HUES48 (cell line): ENCODE measurements around the gene RHOC.

Source experiments
- H3K27ac ChIP-seq: one replicate; pipeline ENCODE4 v1.7.0; 2013; ENCODE audit warnings: low read depth, low read length, inconsistent platforms
- H3K27me3 ChIP-seq: 2 replicates; pipeline ENCODE4 v1.6.1; 2013; ENCODE audit warnings: mild to moderate bottlenecking, low read length; ENCODE audit not compliant: control insufficient read depth, insufficient read depth
- H3K36me3 ChIP-seq: 2 replicates; pipeline ENCODE4 v1.6.1; 2013; ENCODE audit warnings: low read length; ENCODE audit not compliant: control insufficient read depth, insufficient read depth
- H3K4me1 ChIP-seq: 2 replicates; pipeline ENCODE4 v1.6.1; 2013; ENCODE audit warnings: mild to moderate bottlenecking, low read length; ENCODE audit not compliant: control insufficient read depth, insufficient read depth
- H3K4me3 ChIP-seq: 2 replicates; pipeline ENCODE4 v1.5.1; 2013; ENCODE audit warnings: mild to moderate bottlenecking, low read depth, low read length
- H3K9ac ChIP-seq: 2 replicates; pipeline ENCODE4 v1.6.1; 2013; ENCODE audit warnings: mild to moderate bottlenecking, low read depth, low read length, moderate library complexity
- H3K9me3 ChIP-seq: 2 replicates; pipeline ENCODE4 v1.6.1; 2013; ENCODE audit warnings: low read length; ENCODE audit not compliant: control insufficient read depth, insufficient read depth

Gene RHOC

DNA sequence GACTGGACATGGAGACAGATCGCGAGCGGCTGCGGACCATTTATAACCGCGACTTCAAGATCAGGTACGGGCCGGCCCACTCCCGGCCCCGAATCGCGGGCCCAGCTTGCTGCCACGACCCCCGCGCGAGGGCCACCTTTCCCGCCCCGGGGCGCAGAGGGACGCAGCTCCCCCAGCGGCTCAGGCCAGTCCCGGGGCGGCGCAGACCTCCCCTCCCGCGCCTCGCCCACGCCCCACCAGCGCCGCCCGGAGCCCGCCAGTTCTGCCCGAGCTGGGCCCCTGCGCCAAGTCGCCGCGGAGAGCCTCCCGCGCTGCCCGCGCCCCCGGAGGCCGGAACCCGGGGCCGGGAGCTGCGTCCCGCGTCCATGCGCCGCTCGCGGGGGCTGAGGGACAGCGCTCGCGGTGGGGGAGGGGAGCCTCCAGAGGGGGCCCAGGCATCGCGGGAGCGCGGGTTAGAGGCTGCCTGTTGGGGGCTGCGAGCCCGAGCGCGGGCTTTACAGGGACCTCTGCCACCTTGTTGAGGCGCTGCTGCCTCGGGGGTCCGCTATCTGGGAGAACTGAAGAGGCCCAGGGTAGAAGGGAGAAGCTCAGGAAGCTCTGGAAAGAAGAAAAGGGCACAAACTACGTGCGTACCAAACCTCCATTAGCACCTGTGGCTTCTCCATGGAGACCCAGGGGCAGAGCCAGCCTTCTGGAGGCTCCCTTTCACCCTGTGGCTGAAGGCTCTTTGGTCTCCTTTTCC, 31.8 kb downstream of the RHOC start:
- Histone ChIP-seq H3K9me3 (no peaks in the 10 kb centered on the region), H3K27ac (peak overlapping the region; percentile 87), H3K4me1 (peaks cover 40% of the 10 kb centered on the region), H3K36me3 (peaks cover 14% of the 10 kb centered on the region), H3K27me3 (peaks cover 19% of the 10 kb centered on the region), H3K4me3 (peak overlapping the region; percentile 91), H3K9ac (peak overlapping the region; percentile 76)

DNA sequence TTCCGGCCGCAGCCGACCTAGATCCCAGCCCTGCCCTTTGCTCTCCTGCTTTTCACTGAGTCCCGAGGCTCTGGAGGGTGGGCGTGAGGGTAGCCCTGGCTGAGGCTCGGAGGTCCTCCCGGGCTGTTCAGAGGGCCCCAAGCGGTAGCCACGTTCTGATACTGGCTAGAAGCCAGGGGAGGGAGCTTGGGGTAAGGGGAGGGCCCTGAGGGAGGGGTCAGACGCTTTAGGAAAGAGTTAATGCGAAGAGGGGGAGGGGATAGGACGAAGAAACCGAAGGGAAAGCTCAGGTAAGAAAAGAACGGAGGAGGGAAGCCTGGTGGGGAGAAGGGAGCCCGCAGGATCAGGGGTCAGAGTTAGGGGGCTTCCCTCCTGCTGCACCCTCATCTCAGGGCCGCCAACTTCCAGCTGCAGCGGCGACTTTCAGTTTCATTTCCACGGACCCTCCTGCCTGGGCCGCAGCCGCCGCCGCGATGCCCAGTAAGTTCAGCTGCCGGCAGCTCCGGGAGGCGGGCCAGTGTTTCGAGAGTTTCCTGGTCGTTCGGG, 32.4 kb downstream of the RHOC start, which contains the start of gene MOV10:
Gene MOV10, plus strand, starts transcription at position 220 of the 546 bp plus-strand sequence. Its CDS starts 254 bp downstream, at position 474.
- no peaks in the 10 kb centered on the region for H3K9me3 ChIP-seq
- H3K4me1 ChIP-seq, result peaks cover 40% of the 10 kb centered on the region
- H3K4me3 ChIP-seq, result peak within 1 kb of the TSS; percentile 91
- H3K36me3 ChIP-seq, result peaks cover 20% of the 10 kb centered on the region
- peak within 1 kb of the TSS; percentile 76 for H3K9ac ChIP-seq
- H3K27ac ChIP-seq, result peak within 1 kb of the TSS; percentile 87
- peaks cover 19% of the 10 kb centered on the region for H3K27me3 ChIP-seq

DNA sequence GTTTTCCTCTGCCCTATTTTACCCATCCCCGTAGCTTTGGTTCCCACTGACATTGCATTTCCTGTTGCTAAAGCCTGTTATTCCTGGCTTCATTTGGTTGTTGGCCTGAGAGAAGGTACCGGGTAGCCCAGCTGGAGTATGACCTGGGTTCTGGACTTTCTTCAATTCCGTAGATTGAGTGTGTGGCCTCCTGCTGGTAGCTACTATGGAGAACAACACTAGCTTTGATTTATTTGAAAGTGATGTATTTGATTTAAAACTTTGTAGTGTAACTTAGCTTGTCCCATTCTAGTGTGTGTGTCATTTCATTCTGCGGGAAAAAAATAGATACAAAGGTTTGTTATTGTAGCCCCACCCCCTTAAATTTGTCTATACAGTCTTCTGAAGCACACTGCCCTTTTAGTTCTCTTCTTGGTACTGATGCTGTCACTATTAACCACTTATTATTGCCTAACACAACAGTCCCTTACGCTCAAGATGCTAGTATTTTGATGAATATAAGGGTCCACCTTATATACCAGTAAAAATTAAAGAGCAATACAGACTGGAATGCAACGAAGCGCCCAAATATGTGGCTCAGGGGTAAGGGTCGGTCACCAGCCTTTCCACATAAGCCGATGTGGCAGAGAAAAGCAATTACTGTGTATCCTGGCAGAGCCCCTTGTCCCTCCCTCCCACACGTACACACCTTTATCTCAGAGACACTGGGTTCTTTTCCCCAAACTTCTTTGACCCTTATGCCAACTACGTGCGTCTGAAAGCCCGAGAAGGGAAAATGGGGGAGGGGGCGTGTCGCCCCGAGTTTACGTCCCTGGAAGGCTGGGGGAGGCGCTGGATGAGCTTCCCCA, 33.1 kb downstream of the RHOC start:
- H3K27me3 ChIP-seq, result peaks cover 19% of the 10 kb centered on the region
- H3K4me3 ChIP-seq, result peak overlapping the region; percentile 91
- H3K27ac ChIP-seq, result peak overlapping the region; percentile 87
- peaks cover 40% of the 10 kb centered on the region for H3K4me1 ChIP-seq
- H3K9me3 ChIP-seq, result no peaks in the 10 kb centered on the region
- peaks cover 27% of the 10 kb centered on the region for H3K36me3 ChIP-seq
- peak overlapping the region; percentile 76; the same call in 1 of the 2 replicates for H3K9ac ChIP-seq

DNA sequence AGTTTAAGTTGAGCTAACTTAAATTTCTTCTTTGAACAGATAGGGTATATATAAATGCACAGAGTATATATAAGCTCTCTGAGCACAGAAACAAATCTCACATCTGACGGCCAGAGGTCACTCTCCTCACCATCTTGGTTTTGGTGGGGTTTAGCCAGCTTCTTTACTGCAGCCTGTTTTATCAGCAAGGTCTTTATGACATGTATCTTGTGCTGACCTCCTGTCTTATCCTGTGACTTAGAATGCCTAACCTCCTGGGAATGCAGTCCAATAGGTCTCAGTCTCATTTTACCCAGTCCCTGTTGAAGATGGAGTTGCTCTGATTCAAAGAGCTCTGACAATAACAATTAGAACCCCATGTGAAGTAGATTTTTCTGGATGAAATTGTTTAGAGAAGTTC, 34.1 kb downstream of the RHOC start:
- Histone ChIP-seq H3K27me3 (peaks cover 19% of the 10 kb centered on the region), H3K4me3 (no peak overlapping the region), H3K9me3 (no peaks in the 10 kb centered on the region), H3K27ac (peak overlapping the region; percentile 74), H3K9ac (no peak overlapping the region), H3K36me3 (peaks cover 37% of the 10 kb centered on the region), H3K4me1 (peaks cover 40% of the 10 kb centered on the region)

DNA sequence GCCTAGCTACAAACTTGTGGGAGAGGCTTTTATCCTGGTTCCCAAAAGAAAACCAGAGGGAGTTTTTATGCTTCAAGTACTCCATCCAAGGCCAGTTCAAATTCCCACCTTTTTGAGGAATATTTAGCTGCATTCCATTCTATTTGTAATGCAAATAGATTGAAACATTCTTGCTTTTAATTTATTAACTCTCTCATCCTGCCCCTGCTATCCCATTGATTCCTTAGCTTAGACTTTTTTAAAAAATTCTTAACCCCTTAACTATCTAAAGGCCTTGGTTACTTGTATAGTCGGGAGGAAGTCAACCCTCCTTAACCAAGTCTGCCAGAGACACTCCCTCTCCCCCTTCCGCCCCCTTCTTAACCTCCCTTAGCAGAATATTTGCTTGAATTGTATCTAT, 34.9 kb downstream of the RHOC start:
- peak overlapping the region; percentile 83 for H3K27ac ChIP-seq
- H3K9ac ChIP-seq, result no peak overlapping the region
- H3K4me1 ChIP-seq, result peaks cover 40% of the 10 kb centered on the region

DNA sequence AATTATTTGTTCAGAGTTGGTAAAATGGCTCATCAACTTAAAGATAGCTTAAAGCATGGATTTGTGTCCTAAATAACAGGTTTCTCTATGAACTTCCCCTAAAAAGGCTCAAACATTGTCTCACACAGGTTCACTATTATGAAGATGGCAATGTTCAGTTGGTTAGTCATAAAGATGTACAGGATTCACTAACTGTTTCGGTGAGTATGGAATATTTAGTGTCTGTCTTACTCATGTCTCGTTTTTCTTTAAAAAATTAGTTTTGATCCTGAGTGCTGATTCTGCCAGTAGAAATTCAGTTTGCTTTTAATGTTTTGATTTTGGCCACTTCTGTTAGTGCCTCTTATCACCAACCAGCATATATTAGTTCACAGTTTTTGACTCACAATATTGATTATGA, 40.0 kb downstream of the RHOC start:
- no peaks in the 10 kb centered on the region for H3K27me3 ChIP-seq
- H3K4me3 ChIP-seq, result no peak overlapping the region
- no peaks in the 10 kb centered on the region for H3K9me3 ChIP-seq
- peaks cover 12% of the 10 kb centered on the region for H3K4me1 ChIP-seq
- H3K36me3 ChIP-seq, result peaks cover 85% of the 10 kb centered on the region
- no peak overlapping the region for H3K9ac ChIP-seq
- no peak overlapping the region for H3K27ac ChIP-seq

More for the DNA sequence above, 34.9 kb downstream of the RHOC start:
- H3K27me3 ChIP-seq, result peaks cover 16% of the 10 kb centered on the region
- H3K4me3 ChIP-seq, result no peak overlapping the region; the same call in 1 of the 2 replicates
- H3K9me3 ChIP-seq, result no peaks in the 10 kb centered on the region
- H3K36me3 ChIP-seq, result peaks cover 45% of the 10 kb centered on the region

DNA sequence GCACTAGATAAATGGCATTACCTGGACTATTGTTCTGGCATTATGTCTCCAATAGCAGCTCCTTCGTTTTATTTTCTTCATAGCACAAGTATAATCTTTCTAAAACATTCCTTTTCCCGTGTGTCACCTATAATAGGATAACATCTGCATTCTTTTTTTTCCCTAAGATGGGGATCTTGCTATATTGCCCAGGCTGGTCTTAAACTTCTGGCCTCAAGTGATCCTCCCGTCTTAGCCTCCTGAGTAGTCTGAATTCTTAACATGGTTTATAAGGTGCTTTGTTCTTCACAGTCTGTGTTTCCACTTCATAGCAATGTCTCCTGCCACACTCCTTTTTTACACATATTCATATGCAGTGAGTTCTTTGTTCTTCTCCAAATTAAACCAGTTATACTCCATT, 41.1 kb downstream of the RHOC start:
- no peak overlapping the region for H3K27ac ChIP-seq
- H3K36me3 ChIP-seq, result peaks cover 89% of the 10 kb centered on the region
- peaks cover 1% of the 10 kb centered on the region; the same call in 1 of the 2 replicates for H3K4me1 ChIP-seq
- no peak overlapping the region for H3K9ac ChIP-seq
- no peaks in the 10 kb centered on the region for H3K9me3 ChIP-seq
- no peaks in the 10 kb centered on the region for H3K27me3 ChIP-seq
- no peak overlapping the region for H3K4me3 ChIP-seq

DNA sequence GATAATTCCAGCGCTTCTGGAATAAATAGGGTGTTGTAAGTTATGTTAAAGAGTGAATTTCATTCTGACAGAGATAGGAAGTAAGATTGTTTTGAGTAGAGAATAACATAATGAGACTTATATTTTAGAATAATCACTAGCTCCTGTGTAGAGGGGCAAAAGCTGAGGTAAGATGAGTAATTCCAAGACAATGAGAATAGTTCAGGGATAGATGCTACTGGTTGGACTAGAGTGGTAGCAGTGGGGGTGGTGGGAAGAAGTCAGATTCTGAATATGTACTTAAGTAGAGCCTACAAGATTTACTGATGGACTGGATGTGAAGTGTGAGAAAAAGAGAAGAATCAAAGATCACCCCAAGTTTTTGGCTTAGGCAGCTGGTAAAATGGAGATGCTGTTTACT, 55.7 kb downstream of the RHOC start:
- H3K27me3 ChIP-seq, result no peaks in the 10 kb centered on the region
- no peak overlapping the region for H3K4me3 ChIP-seq
- peaks cover 81% of the 10 kb centered on the region for H3K36me3 ChIP-seq
- no peaks in the 10 kb centered on the region for H3K4me1 ChIP-seq
- no peak overlapping the region for H3K9ac ChIP-seq
- no peak overlapping the region for H3K27ac ChIP-seq
- H3K9me3 ChIP-seq, result no peaks in the 10 kb centered on the region
